Activated B cell treated with CpG ODN at 0.5 μM for 24 hours (primary cell): ENCODE results near the gene TMPRSS5. TPM values are rescaled to one million over a fixed set of nuclear protein-coding genes. Genes with fewer than 3 reads are reported as not detected.

ENCODE experiments used
- ATAC-seq: fragments of 200-7000 bp; cut with Tn5 transposase; one replicate; pipeline ENCODE4 v1.10.0; 2021; ENCODE audit warnings: low read depth, mild to moderate bottlenecking, moderate library complexity
- CTCF ChIA-PET: fragments of 350-600 bp; sonication (Branson Sonifier 250); formaldehyde crosslinking; loops from one replicate; lab custom pipeline; 2021; ENCODE audit warnings: antibody characterized with exemption; lab: Charles Lee
- POLR2A ChIA-PET: fragments of 350-600 bp; sonication (Branson Sonifier 250); formaldehyde crosslinking; loops from one replicate; lab custom pipeline; 2021; ENCODE audit warnings: antibody characterized with exemption; lab: Charles Lee
- DNase-seq: peaks from one replicate; pipeline ENCODE4 v3.0.0; 2022
- H3K27ac Mint-ChIP-seq: one replicate; pipeline ENCODE4 v1.8.0; 2020; ENCODE audit warnings: mixed read lengths
- H3K27me3 Mint-ChIP-seq: one replicate; pipeline ENCODE4 v1.8.0; 2021; ENCODE audit warnings: mixed read lengths
- H3K36me3 Mint-ChIP-seq: one replicate; pipeline ENCODE4 v1.8.0; 2021; ENCODE audit warnings: low read depth, mixed read lengths
- H3K4me1 Mint-ChIP-seq: one replicate; pipeline ENCODE4 v1.8.0; 2021; ENCODE audit warnings: mixed read lengths
- H3K4me3 Mint-ChIP-seq: one replicate; pipeline ENCODE4 v1.8.0; 2020; ENCODE audit warnings: mild to moderate bottlenecking, mixed read lengths
- H3K9me3 Mint-ChIP-seq: one replicate; pipeline ENCODE4 v1.8.0; 2020; ENCODE audit warnings: mixed read lengths
- intact Hi-C: fragments of 100-400 bp; cut with micrococcal nuclease; formaldehyde crosslinking; loops from one replicate; pipeline ENCODE4 v1.15.1; 2024
- total RNA-seq: library from RNA; stranded (reverse); gene quantifications from 2 replicates; pipeline ENCODE4 v1.2.3, GENCODE V29; 2022
- TF ChIP-seq, protein P1 (sequence below): fragments of 200-600 bp; IDR thresholded peaks from one replicate; pipeline ENCODE4 v1.8.0; 2022; ENCODE audit warnings: antibody characterized with exemption, mild to moderate bottlenecking

The TMPRSS5 gene
- total RNA-seq, 1 donor from 2014 or later: 3.1 TPM

DNA sequence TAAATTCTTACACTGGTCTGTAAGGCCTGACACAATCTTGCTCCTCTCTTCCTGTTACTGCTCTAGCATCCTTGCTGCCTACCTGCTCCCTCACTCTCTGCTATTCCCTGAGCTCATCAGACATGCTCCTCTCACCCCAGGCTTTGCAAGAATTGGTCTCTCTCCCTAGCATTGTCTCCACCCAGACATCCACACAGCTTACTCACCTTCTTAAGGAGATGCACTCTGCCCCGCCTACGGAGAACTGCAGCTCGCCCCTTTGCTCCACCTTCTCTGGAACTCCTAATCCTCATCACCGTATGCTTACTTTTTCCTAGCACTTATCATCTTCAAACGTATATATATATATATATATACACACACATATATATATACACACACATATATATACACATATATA lies 23.3 kb upstream of the TMPRSS5 start:
- no peaks in the 10 kb centered on the region for H3K4me1 Mint-ChIP-seq
- H3K36me3 Mint-ChIP-seq: peaks cover 29% of the 10 kb centered on the region
- ATAC-seq: no peak
- H3K27me3 Mint-ChIP-seq: no peaks in the 10 kb centered on the region
- no peak for DNase-seq
- TF ChIP-seq, protein P1, sequence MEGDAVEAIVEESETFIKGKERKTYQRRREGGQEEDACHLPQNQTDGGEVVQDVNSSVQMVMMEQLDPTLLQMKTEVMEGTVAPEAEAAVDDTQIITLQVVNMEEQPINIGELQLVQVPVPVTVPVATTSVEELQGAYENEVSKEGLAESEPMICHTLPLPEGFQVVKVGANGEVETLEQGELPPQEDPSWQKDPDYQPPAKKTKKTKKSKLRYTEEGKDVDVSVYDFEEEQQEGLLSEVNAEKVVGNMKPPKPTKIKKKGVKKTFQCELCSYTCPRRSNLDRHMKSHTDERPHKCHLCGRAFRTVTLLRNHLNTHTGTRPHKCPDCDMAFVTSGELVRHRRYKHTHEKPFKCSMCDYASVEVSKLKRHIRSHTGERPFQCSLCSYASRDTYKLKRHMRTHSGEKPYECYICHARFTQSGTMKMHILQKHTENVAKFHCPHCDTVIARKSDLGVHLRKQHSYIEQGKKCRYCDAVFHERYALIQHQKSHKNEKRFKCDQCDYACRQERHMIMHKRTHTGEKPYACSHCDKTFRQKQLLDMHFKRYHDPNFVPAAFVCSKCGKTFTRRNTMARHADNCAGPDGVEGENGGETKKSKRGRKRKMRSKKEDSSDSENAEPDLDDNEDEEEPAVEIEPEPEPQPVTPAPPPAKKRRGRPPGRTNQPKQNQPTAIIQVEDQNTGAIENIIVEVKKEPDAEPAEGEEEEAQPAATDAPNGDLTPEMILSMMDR: no peak
- ChIA-PET CTCF (no interaction called here), POLR2A (no interaction called here)
- intact Hi-C loops: no loop called here
- H3K27ac Mint-ChIP-seq: no peak overlapping the region
- H3K4me3 Mint-ChIP-seq: no peak overlapping the region
- no peaks in the 10 kb centered on the region for H3K9me3 Mint-ChIP-seq

DNA sequence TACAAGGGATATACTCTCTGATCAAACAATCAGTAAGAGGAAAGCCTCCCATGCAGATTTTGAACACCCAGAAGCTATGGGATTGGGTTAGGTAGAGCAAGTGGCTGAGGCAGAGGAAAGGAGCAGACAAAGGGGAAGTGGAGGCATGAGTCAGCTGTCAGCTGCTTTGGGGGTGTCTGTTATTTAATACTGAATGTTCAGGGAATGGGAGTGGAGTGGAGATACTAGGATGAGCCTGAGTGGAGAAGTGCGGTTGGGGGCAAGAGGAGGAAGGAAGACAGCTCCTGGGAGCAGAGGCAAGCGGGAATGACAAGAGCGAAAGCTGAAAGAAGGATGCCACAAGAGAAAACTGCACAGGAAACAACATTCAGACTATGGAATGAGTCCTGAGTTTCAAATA lies 22.7 kb upstream of the TMPRSS5 start:
- no peak overlapping the region for H3K27ac Mint-ChIP-seq
- peaks cover 23% of the 10 kb centered on the region for H3K36me3 Mint-ChIP-seq
- no peaks in the 10 kb centered on the region for H3K9me3 Mint-ChIP-seq
- intact Hi-C loops: no loop called here
- DNase-seq (no peak), ATAC-seq (no peak)
- no peak overlapping the region for H3K4me3 Mint-ChIP-seq
- TF ChIP-seq, protein P1: no peak
- ChIA-PET CTCF (no interaction called here), POLR2A (no interaction called here)
- no peaks in the 10 kb centered on the region for H3K4me1 Mint-ChIP-seq
- no peaks in the 10 kb centered on the region for H3K27me3 Mint-ChIP-seq

DNA sequence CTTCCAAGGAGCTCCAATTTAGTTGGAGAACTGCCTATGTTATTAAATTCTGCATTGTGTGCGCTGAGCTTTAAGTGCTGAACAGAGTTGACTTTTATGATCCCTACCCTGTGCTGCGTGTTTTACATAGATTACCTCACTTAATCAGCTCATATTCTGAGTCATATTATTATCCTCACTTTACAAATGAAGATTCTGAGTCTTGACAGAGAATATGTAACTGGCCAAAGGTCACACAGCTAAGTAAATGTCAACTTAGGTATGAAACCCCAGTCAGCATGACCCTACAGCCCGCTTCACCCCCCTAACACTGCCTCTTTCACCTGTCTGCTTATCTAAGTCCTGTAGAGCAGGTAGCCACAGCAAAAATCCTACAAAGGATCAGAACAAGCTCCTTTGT lies 19.8 kb upstream of the TMPRSS5 start:
- intact Hi-C loops: no loop called here
- Mint-ChIP-seq H3K4me3 (no peak overlapping the region), H3K36me3 (peaks cover 2% of the 10 kb centered on the region), H3K9me3 (peaks cover 2% of the 10 kb centered on the region), H3K27me3 (no peaks in the 10 kb centered on the region), H3K4me1 (no peaks in the 10 kb centered on the region), H3K27ac (no peak overlapping the region)
- TF ChIP-seq, protein P1: no peak
- POLR2A ChIA-PET: no interaction called here
- CTCF ChIA-PET: no interaction called here
- ATAC-seq (no peak), DNase-seq (no peak)

DNA sequence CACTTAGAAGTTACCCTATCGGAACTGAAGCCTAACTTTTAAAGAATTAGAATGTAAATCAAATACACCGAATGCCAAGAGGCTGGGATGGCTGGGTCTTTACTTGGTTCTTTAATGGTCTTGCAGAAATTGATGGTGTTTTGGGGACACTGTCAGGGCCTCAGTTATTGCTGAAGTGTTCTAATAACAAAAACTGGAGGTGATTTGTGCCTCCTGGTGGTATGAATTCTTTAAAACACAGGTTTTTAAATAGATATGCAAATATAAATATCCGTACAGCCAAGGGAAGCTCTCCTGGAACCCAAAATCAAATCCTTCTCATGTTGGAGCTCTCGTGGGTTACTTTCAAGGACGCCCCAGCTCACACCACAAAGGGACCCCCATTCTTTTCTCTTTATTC lies 19.3 kb upstream of the TMPRSS5 start:
- Mint-ChIP-seq H3K27ac (no peak overlapping the region), H3K4me1 (no peaks in the 10 kb centered on the region), H3K36me3 (peaks cover under 1% of the 10 kb centered on the region), H3K27me3 (no peaks in the 10 kb centered on the region), H3K4me3 (no peak overlapping the region), H3K9me3 (peaks cover 2% of the 10 kb centered on the region)
- intact Hi-C loops: no loop called here
- ATAC-seq (no peak), DNase-seq (no peak)
- TF ChIP-seq, protein P1: no peak
- POLR2A ChIA-PET: no interaction called here
- CTCF ChIA-PET: no interaction called here

DNA sequence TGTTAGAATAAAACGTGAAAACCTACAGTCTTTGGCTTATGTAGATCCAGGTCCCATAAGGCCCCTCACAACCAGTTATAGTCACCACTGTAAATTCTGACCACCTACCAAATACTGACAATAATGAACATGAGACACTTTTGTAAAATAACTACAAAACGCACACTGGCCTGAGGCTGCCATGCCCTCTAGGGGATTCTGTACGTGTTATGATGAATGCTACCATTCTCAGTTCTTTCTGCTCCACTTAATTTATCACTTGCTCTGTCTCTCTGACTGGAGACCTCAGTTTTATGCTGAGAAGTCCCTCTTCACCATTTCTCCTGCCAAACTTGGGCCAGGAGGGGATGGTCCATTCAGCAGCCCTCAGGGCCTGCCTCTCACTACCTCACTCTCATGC lies 18.7 kb upstream of the TMPRSS5 start:
- ChIA-PET CTCF (no interaction called here), POLR2A (no interaction called here)
- no peak overlapping the region for H3K4me3 Mint-ChIP-seq
- intact Hi-C loops: no loop called here
- no peaks in the 10 kb centered on the region for H3K4me1 Mint-ChIP-seq
- TF ChIP-seq, protein P1: no peak
- no peaks in the 10 kb centered on the region for H3K27me3 Mint-ChIP-seq
- peaks cover 2% of the 10 kb centered on the region for H3K9me3 Mint-ChIP-seq
- H3K36me3 Mint-ChIP-seq: no peaks in the 10 kb centered on the region
- DNase-seq (no peak), ATAC-seq (no peak)
- H3K27ac Mint-ChIP-seq: no peak overlapping the region
